SK-N-MC (cell line): Measurements from ENCODE around the gene BSPRY.

Experiments used
- EZH2 ChIP-seq: fragments of 200-600 bp; sonication (generic); IDR thresholded peaks from one replicate; pipeline ENCODE4 v1.6.1; 2017; ENCODE audit warnings: antibody characterized with exemption
- POLR2AphosphoS5 ChIP-seq: IDR thresholded peaks from 2 replicates; pipeline ENCODE4 v1.6.1; 2012; ENCODE audit warnings: mild to moderate bottlenecking, low read depth, low read length, borderline replicate concordance

- TF ChIP-seq EZH2 (no peak), POLR2AphosphoS5 (no peak)
These were observed 7.4 kb downstream of the BSPRY start for GRCh38 chr9:113356686-113357292.
